Measurements from ENCODE around the gene MRPL33.
"Not testable (repeated sequence)": the region's sequence is repeated elsewhere in the genome, so short reads cannot be mapped to it uniquely, and the experiment has no call there.

MRPL33 gene

DNA sequence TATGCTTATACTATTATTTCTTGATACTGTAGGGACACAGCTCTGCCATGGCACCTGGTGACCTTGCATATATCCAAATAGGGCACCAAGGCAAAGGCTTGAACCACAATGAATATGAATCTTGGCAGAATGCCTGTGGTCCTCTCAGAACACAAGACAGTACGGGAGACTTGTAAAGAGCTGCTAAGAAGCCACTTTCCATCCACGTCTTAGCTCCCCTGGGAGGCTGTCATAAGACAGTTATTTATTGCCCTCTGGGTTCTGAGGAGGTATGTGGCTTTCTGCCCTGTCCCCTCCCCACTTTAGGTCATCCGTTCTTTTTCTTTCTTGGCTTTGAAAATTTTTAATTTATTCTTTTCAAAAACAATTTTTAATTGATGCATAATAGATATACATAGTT lies 29.8 kb upstream of the MRPL33 start:
- no peak for DNase-seq (ENCODE audit: low read depth in 3 of 3)

DNA sequence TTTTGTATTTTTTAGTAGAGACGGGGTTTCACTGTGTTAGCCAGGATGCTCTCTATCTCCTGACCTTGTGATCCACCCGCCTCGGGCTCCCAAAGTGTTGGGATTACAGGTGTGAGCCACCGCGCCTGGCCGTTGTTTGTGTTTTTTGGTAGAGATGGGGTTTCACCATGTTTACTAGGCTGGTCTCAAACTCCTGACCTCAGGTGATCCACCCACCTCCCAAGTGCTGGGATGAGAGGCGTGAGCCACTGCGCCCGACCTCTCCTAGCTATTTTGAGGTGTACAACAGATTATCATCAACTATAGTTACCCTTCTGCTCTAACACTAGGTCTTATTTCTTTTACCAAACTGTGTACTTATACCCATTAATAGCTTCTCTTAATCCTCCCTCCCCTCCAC lies 28.9 kb upstream of the MRPL33 start:
- DNase-seq (ENCODE audit: low read depth in 3 of 3), result no peak

GRCh38 chr2:27745494-27745893 lies 26.0 kb upstream of the MRPL33 start:
- DNase-seq (ENCODE audit: low read depth in 3 of 3), result not testable (repeated sequence)

GRCh38 chr2:27746325-27746724 lies 25.2 kb upstream of the MRPL33 start:
- no peak for DNase-seq (ENCODE audit: low read depth in 3 of 3)

- no peak for DNase-seq (ENCODE audit: low read depth in 3 of 3)
These were observed 23.6 kb upstream of the MRPL33 start for GRCh38 chr2:27747827-27748352.

- DNase-seq (ENCODE audit: low read depth in 3 of 3), result not testable (repeated sequence)
These were observed 22.5 kb upstream of the MRPL33 start for GRCh38 chr2:27748803-27749554.

DNA sequence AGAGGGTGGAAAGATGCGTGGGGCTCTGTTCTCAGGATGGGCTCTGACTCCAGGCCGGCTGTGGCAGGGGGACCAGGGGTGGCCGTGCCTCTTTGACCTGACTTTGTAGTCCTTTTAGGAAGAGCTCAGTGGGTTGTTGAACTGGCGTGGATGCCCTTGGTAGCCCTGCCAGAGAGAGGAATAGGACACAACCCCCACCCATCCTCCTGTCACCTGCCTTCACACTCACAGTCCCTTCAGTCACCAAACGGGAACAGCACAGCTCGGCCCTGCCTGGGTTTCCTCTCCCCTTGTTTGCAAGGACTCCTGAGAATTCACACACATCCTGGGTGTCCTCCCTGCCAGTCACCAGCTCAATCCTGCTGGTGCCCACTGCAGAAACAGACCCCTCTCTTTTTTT lies 20.1 kb upstream of the MRPL33 start:
- DNase-seq (ENCODE audit: low read depth in 3 of 3), result no peak

- DNase-seq (ENCODE audit: low read depth in 3 of 3), result no peak
These were observed 18.8 kb upstream of the MRPL33 start for GRCh38 chr2:27752551-27753237.

GRCh38 chr2:27754138-27754588 lies 17.4 kb upstream of the MRPL33 start:
- peak; percentile 58 to 79 (median 64) for DNase-seq (ENCODE audit: low read depth in 3 of 3)

DNA sequence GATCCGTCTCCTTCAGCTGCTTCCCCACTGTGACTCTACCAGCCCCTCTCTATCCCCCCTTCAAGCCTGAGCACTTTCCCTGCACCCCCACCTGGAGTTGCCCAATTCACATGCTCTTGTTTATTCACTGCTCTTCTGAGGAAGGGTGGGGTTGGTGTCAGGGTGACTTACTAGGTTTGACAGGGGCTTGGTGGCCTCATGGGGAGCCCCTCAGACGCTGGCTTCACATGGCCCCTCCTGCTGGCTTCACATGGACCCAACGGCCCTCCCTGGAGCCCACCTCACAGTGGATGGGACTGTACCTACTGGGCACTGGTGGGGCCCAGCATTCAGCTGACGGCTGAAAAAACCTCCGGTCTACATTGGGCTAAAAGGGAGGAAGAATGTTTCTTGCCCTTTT lies 16.7 kb upstream of the MRPL33 start:
- DNase-seq (ENCODE audit: low read depth in 3 of 3), result no peak

- DNase-seq (ENCODE audit: low read depth in 3 of 3), result no peak
These were observed 15.4 kb upstream of the MRPL33 start for GRCh38 chr2:27756091-27756490.

DNA sequence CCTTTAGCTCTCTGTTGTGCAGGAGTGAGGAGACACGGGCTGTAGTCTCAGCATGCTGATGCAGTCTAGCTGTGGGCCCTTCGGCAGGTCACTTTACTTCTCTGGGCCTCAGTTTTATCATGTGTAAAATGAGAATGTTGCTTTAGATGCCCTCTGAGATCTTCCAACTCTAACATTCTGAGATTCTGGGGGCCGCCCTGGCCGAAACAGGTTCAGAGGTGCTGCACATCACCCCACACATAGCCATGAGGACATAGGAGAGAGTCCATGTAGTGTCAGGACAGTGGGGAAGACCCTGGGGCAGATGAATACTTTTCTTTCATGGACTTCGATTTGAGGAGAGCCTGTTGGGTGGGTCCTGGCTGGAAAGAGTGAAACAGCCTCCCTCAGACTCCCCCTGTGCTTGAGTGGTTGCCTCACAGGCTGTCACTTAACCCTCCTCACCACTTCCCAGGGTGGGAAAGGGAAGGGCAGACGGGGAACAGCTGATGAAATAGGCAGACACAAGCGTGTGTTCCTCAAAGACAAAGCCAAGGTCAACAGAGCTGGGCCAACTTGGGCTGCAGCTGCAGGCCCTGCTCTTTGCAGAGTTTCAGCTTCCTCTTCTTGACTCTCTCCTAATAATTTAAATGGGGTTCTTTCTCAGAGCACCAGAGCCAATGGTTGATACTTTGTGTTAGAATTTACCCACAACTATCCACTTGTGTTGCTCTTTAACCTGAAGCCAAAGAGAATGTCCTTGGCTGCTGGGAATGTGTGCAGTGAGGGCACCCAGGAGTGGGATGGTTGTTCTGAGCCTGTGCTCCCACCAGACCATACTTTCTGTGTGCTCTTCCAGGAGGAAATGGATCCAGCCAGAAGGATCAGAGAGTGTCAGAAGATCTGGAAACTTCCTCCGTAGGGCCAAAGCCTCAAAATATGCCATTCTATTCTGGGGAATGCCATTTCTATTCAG lies 14.7 kb upstream of the MRPL33 start:
- no peak for DNase-seq (ENCODE audit: low read depth in 3 of 3)

DNA sequence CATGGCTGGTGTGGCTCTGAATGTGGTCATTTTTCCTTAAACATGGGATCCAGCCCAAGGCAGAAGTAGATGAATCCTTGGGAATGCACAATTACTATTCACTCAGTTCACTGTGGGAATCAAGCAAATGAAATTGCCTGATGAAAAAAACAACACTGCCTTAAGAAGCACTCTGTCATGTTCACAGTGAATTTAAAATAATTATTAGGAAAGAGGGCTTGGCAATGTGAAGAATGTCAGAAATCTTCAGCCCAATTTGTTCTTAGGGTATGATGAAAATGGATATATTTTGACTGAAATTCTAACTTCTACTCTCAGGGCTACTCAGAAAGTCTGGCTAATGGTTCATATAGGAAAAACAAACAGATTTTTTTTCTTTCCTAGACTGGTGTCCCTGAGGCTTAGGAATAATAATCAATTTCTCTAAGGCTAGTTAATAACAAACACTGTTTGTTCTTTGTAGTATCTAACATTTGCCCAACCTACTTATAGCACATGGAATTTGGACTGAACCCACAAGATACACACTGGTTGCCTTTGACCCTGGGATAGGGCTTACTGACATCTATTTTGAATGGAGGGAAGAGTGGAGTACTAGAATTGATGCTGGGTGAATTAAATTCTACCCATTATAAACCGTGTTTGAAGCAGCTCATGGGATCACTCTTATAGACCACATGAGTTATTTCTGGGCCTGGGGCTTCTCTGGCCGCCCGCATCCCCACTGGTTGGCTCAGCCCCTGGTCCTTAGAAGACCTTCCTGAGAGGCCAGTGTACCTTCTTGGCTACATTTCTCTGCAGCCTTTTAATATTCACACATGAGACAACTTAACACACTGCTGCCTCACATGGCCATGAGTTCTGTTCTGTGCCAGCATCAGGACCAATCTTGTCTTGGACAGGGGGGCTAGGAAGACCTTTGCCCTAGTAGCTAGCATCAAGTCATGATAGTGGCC lies 8.3 kb upstream of the MRPL33 start:
- DNase-seq (ENCODE audit: low read depth in 3 of 3), result no peak

DNA sequence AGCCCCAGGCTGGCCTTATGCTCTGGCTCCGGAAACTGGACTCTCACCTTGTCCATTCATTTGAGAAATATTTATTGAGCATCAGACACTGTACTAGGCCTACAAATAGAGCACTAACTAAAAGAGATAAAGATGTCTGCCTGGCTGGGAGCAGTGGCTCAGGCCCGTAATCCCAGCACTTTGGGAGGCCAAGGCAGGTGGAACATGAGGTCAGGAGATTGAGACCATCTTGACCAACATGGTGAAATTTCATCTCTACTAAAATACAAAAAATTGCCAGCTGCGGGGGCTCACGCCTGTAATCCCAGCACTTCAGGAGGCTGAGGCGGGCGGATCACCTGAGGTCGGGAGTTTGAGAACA lies 7.6 kb upstream of the MRPL33 start:
- no peak for DNase-seq (ENCODE audit: low read depth in 3 of 3)

DNA sequence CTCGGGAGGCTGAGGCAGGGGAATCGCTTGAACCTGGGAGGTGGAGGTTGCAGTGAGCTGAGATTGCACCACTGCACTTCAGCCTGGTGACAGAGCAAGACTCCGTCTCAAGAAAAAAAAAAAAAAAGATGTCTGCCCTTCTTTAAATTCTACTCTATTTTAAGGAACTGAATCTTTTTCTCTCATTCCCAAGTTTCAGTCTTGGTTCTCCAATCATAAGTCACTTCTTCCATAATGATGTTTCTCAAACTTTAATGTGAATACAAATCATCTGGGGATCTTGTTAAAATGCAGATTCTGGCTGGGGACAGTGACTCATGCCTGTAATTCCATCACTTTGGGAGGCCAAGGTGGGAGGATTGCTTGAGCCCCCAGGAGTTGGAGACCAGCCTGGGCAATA lies 7.0 kb upstream of the MRPL33 start:
- DNase-seq (ENCODE audit: low read depth in 3 of 3), result not testable (repeated sequence)

GRCh38 chr2:27765621-27766286 lies 5.8 kb upstream of the MRPL33 start:
- DNase-seq (ENCODE audit: low read depth in 3 of 3), result peak; percentile 21 to 53 (median 24)

DNA sequence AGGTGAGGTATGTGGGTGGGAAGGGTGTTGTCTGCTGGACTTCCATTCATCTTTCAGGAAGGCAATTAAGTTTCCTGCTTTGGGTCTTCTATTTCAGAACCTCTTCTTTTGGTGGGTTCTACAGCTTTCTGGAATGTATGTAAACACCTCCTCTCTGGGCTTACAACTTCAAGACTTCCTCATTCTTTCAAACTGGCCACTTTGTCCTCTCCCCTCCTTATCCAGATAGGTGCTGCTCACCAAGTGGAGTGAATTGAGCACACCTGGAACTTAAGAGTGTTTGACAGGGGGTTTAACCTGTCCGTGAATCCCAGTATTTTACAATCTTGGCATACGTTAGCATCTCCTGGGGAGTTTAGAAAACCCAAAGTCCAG lies 5.2 kb upstream of the MRPL33 start:
- DNase-seq (ENCODE audit: low read depth in 3 of 3), result no peak

GRCh38 chr2:27771202-27771547 lies 344 bp upstream of the MRPL33 start:
- DNase-seq (ENCODE audit: low read depth in 3 of 3), result no peak

DNA sequence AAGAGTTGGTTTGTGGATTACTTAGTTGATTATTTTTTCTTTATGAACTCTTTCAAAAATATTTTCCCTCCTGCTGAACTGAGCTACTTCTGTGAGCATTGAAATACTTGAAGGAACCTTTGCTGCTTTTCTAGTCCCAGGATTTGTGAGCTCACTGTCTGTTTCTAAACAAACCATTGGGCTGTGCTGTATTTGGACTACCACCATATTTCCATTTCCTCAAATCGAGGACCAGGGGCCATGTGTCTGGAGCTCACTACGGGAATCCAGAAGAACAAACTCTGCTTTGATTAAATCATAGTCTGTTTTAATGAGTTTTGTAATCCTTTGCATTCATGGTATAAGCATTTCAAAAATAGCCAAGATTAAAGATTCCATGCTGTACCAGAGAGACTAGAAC lies 1.3 kb downstream of the MRPL33 start:
- no peak for DNase-seq (ENCODE audit: low read depth in 3 of 3)

- DNase-seq (ENCODE audit: low read depth in 3 of 3), result no peak
These were observed 2.4 kb downstream of the MRPL33 start for GRCh38 chr2:27773959-27774358.

Data from stimulated activated CD4-positive, alpha-beta T cell treated with anti-CD3 and anti-CD28 coated beads, TNF-alpha, amount 100 ng/mL, for 24 hours (primary cell).